DND-41 (cell line): ENCODE measurements around the gene MBD6.

Source experiments
- ATAC-seq: fragments of 200-7000 bp; cut with Tn5 transposase; 3 replicates; pipeline ENCODE4 v1.9.1; 2021; ENCODE audit warnings: low read depth; ENCODE audit not compliant: insufficient read depth
- DNase-seq: peaks from one replicate; pipeline ENCODE4 v3.0.0-alpha.2; 2020
- H2AFZ ChIP-seq: 2 replicates; pipeline ENCODE4 v1.6.0; 2012; ENCODE audit warnings: low read depth, low read length
- H3K27ac ChIP-seq: 2 replicates; pipeline ENCODE4 v1.5.1; 2012; ENCODE audit warnings: low read length, inconsistent platforms
- H3K27me3 ChIP-seq: fragments of 200-600 bp; sonication (generic); 2 replicates; pipeline ENCODE4 v1.6.0; 2012; ENCODE audit warnings: low read length, mild to moderate bottlenecking, inconsistent platforms; ENCODE audit not compliant: insufficient read depth, poor library complexity
- H3K36me3 ChIP-seq: 2 replicates; pipeline ENCODE4 v1.5.1; 2012; ENCODE audit warnings: low read length, inconsistent platforms; ENCODE audit not compliant: insufficient read depth
- H3K4me1 ChIP-seq: 2 replicates; pipeline ENCODE4 v1.5.1; 2012; ENCODE audit warnings: mild to moderate bottlenecking, low read length; ENCODE audit not compliant: insufficient read depth
- H3K4me2 ChIP-seq: 2 replicates; pipeline ENCODE4 v1.6.0; 2012; ENCODE audit warnings: mild to moderate bottlenecking, moderate library complexity, low read length, inconsistent platforms; ENCODE audit not compliant: insufficient read depth
- H3K4me3 ChIP-seq, 2 experiments: fragments of 200-600 bp in 1 of 2; shearing (Covaris generic) in 1 of 2; 2 replicates each; pipeline ENCODE4 v1.5.1; 2012 to 2016; ENCODE audit warnings: inconsistent platforms in 2 of 2, low read length in 2 of 2, mild to moderate bottlenecking in 2 of 2, low read depth in 1 of 2, moderate library complexity in 1 of 2
- H3K79me2 ChIP-seq: 2 replicates; pipeline ENCODE4 v1.6.0; 2012; ENCODE audit warnings: low read length, inconsistent platforms; ENCODE audit not compliant: insufficient read depth
- H3K9ac ChIP-seq: 2 replicates; pipeline ENCODE4 v1.6.0; 2012; ENCODE audit warnings: low read depth, mild to moderate bottlenecking, inconsistent platforms, low read length, moderate library complexity
- H3K9me3 ChIP-seq: 2 replicates; pipeline ENCODE4 v1.5.1; 2012; ENCODE audit warnings: low read length, moderate library complexity, mild to moderate bottlenecking, inconsistent platforms; ENCODE audit not compliant: insufficient read depth, severe bottlenecking
- H4K20me1 ChIP-seq: 2 replicates; pipeline ENCODE4 v1.6.0; 2012; ENCODE audit warnings: low read length; ENCODE audit not compliant: insufficient read depth
- CTCF ChIP-seq: IDR thresholded peaks from 2 replicates; pipeline ENCODE4 v1.5.1; 2012; ENCODE audit warnings: borderline replicate concordance, low read length, moderate library complexity, mild to moderate bottlenecking; ENCODE audit not compliant: poor library complexity, severe bottlenecking; ENCODE audit errors: extremely low read depth
- EZH2 ChIP-seq: IDR thresholded peaks from 3 replicates; pipeline ENCODE4 v1.6.1; 2012; ENCODE audit warnings: borderline replicate concordance, low read depth, mild to moderate bottlenecking, moderate library complexity, low read length, inconsistent platforms; ENCODE audit not compliant: severe bottlenecking

Gene MBD6

DNA sequence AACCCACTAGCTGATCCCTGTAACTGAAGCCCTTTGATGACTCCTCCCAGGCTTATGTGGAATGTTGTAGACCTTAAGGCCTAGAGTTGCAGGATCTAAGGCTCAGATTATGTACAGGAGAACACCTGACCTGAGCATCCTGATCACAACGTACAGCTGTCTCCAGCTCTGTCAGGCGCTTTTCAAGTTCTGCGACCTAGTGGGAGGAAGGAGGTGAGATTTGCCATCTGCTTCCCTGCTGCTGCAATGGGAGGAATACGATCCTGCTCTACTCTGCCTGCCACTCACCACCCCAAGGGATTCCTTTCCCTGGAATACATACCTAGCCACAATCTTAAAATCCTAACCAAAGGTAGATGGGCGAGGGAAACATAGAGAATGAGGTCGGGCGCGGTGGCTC lies 10.5 kb downstream of the MBD6 start:
- no peak overlapping the region for H2AFZ ChIP-seq
- no peak for TF ChIP-seq EZH2
- TF ChIP-seq CTCF, result no peak
- no peak overlapping the region for H3K9ac ChIP-seq
- no peak overlapping the region for H3K4me2 ChIP-seq
- H3K79me2 ChIP-seq, result peaks cover 9% of the 10 kb centered on the region; the same call in 1 of the 2 replicates
- no peak for DNase-seq
- H3K4me3 ChIP-seq, result no peak overlapping the region
- no peaks in the 10 kb centered on the region for H3K27me3 ChIP-seq
- no peak overlapping the region for H3K27ac ChIP-seq
- peaks cover 10% of the 10 kb centered on the region; the same call in 1 of the 2 replicates for H4K20me1 ChIP-seq
- no peaks in the 10 kb centered on the region for H3K4me1 ChIP-seq
- H3K36me3 ChIP-seq, result peaks cover 89% of the 10 kb centered on the region
- no peak for ATAC-seq
- no peaks in the 10 kb centered on the region for H3K9me3 ChIP-seq

DNA sequence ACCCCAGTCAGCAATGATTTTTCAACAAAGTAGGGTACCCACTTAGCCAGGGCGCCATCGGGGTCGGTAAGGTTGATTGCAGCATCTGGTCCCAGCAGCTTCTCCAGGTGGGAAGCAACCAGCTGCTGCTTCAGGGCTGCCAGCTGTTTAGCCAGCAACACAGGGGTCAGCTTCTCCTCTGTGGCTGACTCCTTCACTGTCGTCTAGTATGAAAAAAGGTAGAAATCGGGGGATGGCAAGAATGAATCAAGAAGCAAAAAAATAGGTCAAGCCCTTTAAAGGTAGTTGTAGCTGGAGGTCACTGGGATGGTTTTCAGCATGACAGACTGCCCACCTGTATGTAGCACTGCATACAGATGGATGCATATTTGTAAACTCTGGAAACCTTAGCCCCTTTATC lies 11.6 kb downstream of the MBD6 start:
- peaks cover 4% of the 10 kb centered on the region; the same call in 1 of the 2 replicates for H3K79me2 ChIP-seq
- ATAC-seq (no peak), DNase-seq (no peak)
- no peaks in the 10 kb centered on the region for H3K9me3 ChIP-seq
- H3K4me3 ChIP-seq, result no peak overlapping the region
- H2AFZ ChIP-seq, result no peak overlapping the region
- H3K36me3 ChIP-seq, result peaks cover 89% of the 10 kb centered on the region
- peaks cover 10% of the 10 kb centered on the region; the same call in 1 of the 2 replicates for H4K20me1 ChIP-seq
- no peaks in the 10 kb centered on the region for H3K4me1 ChIP-seq
- no peak overlapping the region for H3K9ac ChIP-seq
- H3K4me2 ChIP-seq, result no peak overlapping the region
- TF ChIP-seq EZH2 (no peak), CTCF (no peak)
- H3K27me3 ChIP-seq, result no peaks in the 10 kb centered on the region
- H3K27ac ChIP-seq, result no peak overlapping the region

DNA sequence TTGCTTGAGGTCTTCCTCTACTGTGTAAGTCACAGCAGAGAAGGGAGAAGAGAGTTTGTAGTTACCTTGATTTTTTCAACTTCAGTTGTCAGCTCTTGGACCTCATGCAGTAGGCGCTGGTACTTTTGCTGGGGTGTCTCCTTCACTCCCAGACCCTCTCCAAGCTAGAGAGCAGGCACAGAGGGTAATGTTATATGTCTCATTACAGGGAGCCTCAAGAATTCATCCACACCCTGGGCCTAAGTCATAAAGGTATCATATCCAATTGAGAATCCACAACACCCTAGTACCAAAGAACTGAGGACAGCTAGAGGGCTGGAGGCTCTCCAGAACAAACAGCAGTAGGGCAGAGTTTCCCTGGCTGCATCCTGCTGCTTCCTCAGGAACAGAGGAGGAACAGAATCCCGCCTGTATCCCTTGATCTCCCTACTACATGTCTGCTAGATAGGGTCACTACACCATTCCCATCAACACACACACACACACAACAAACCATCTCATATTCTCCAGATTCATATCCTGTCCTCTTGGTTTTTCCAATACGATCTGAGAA lies 12.4 kb downstream of the MBD6 start:
- H3K36me3 ChIP-seq, result peaks cover 88% of the 10 kb centered on the region
- TF ChIP-seq CTCF (no peak), EZH2 (no peak)
- no peaks in the 10 kb centered on the region for H3K9me3 ChIP-seq
- H3K4me3 ChIP-seq, result no peak overlapping the region
- no peak overlapping the region for H2AFZ ChIP-seq
- ATAC-seq, result no peak
- H4K20me1 ChIP-seq, result peaks cover 14% of the 10 kb centered on the region; the same call in 1 of the 2 replicates
- peaks cover 4% of the 10 kb centered on the region; the same call in 1 of the 2 replicates for H3K79me2 ChIP-seq
- no peaks in the 10 kb centered on the region for H3K4me1 ChIP-seq
- H3K27ac ChIP-seq, result no peak overlapping the region
- no peak for DNase-seq
- no peak overlapping the region for H3K9ac ChIP-seq
- H3K4me2 ChIP-seq, result no peak overlapping the region
- no peaks in the 10 kb centered on the region for H3K27me3 ChIP-seq
